Skeletal muscle tissue (tissue), 4 donors: ENCODE measurements around the gene KCNJ12. TPM values are rescaled to one million over a fixed set of nuclear protein-coding genes. Genes with fewer than 3 reads are reported as not detected.
"Not testable (repeated sequence)": the region's sequence is repeated elsewhere in the genome, so short reads cannot be mapped to it uniquely, and the experiment has no call there.

ENCODE experiments used
- H3K27ac ChIP-seq: one replicate; pipeline ENCODE4 v1.7.0; 2013; ENCODE audit warnings: mild to moderate bottlenecking, low read depth, low read length, inconsistent platforms
- H3K27me3 ChIP-seq, 3 donors: one replicate each; pipeline ENCODE4 v1.7.0; 2013; ENCODE audit warnings: low read length in 3 of 3; ENCODE audit not compliant: control insufficient read depth in 3 of 3, insufficient read depth in 3 of 3
- H3K36me3 ChIP-seq, 3 donors: one replicate each; pipeline ENCODE4 v1.7.0; 2013; ENCODE audit warnings: low read length in 3 of 3; ENCODE audit not compliant: control insufficient read depth in 3 of 3, insufficient read depth in 3 of 3
- H3K4me1 ChIP-seq, 3 donors: one replicate each; pipeline ENCODE4 v1.7.0; 2013; ENCODE audit warnings: low read length in 3 of 3, mild to moderate bottlenecking in 3 of 3; ENCODE audit not compliant: control insufficient read depth in 3 of 3, insufficient read depth in 3 of 3
- H3K4me3 ChIP-seq, 3 donors: one replicate each; pipeline ENCODE4 v1.7.0; 2013; ENCODE audit warnings: low read length in 3 of 3
- H3K9ac ChIP-seq, 3 donors: one replicate each; pipeline ENCODE4 v1.7.0; 2013; ENCODE audit warnings: low read length in 3 of 3, mild to moderate bottlenecking in 3 of 3, moderate library complexity in 2 of 3, low read depth in 1 of 3
- H3K9me3 ChIP-seq, 3 donors: one replicate each; pipeline ENCODE4 v1.7.0; 2013; ENCODE audit warnings: low read length in 3 of 3; ENCODE audit not compliant: control insufficient read depth in 3 of 3
- total RNA-seq: library from RNA; depleted of rRNA; stranded (reverse); fragments of >200 nt; gene quantifications from one replicate; pipeline ENCODE4 v1.2.3, GENCODE V29; 2014
- donor health status: Osteomylitis.

The KCNJ12 gene
- 14.6 TPM for total RNA-seq

GRCh38 chr17:21376081-21376758, at the start of gene KCNJ12:
TSS of gene KCNJ12 (plus strand) at chr17:21376357. CDS start at chr17:21415343, 38,986 bp downstream.
- H3K4me3 ChIP-seq = peak within 1 kb of the TSS; percentile 63 to 73 (median 69)
- H3K9me3 ChIP-seq = no peaks in the 10 kb centered on the region
- H3K4me1 ChIP-seq = peaks cover 40 to 63% (median 55%) of the 10 kb centered on the region in 3 donors
- no peaks in the 10 kb centered on the region for H3K36me3 ChIP-seq
- no peaks in the 10 kb centered on the region for H3K27me3 ChIP-seq
- H3K27ac ChIP-seq = peak within 1 kb of the TSS; percentile 91
- peak within 1 kb of the TSS; percentile 76 to 91 (median 87) for H3K9ac ChIP-seq

- H3K4me3 ChIP-seq, H3K4me1 ChIP-seq, H3K27ac ChIP-seq, H3K9ac ChIP-seq, H3K9me3 ChIP-seq, H3K27me3 ChIP-seq, H3K36me3 ChIP-seq: not testable (repeated sequence)
Observed at GRCh38 chr17:21327921-21328320, 48.2 kb upstream of the KCNJ12 start.

DNA sequence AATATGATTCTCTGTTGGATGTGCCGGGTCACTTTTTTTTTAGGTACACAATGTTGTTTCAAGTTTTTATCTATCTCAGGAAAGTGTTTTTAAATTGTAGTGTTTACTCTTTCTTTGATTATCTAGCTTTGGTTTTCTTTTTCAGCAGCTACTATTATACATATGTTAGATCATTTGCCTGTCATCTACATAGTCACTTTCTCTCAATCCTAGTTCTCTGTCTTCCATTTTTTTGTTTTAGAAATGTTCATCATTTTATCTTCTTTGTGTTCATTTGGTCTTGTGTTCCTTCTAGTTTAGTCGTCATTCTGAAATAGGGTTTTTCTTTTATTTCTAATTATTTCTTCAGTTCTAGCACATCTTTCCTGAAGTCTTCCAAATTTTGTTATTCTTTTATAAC, 47.4 kb upstream of the KCNJ12 start:
- not testable (repeated sequence) for H3K4me1 ChIP-seq, H3K9ac ChIP-seq, H3K4me3 ChIP-seq, H3K9me3 ChIP-seq, H3K36me3 ChIP-seq, H3K27ac ChIP-seq, H3K27me3 ChIP-seq

DNA sequence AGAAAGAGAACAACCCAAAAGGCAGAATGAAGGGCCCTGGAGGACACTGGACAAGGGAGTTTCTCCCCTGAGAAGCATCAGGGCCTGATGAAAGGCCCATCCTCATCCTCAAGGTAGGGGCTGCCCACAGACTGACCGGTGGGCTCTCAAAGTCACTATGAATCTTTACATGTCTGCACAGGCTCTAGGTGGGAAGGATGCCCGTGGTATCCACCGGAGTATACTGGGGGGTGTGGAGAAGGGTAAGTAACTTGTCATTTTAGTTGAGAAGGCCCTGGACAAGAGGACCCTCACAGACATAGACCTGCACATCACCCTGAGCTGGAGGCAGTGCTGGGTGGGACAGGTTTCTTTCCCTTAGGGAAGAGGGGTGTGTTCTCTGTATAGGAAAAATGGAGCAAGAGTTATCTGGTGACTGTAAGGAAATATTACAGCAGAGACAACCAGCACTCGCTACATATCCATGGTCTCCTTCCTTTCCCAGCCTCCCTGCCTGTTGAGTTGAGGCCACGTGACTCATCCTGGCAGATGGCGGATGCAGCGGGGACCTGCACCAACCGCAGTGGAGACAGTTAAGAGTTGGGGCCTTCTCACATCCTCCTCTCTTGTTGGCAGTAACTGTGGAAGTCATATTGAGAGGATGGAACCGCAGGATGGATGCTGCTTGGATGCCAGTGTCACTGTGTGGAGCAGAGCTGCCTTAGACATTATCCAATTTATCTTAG, 45.6 kb upstream of the KCNJ12 start:
- Histone ChIP-seq H3K27ac (no peak overlapping the region), H3K27me3 (no peaks in the 10 kb centered on the region), H3K36me3 (no peaks in the 10 kb centered on the region), H3K4me3 (no peak overlapping the region), H3K4me1 (no peaks in the 10 kb centered on the region), H3K9me3 (peaks cover 0 to 3% (median 0%) of the 10 kb centered on the region in 3 donors), H3K9ac (no peak overlapping the region)

DNA sequence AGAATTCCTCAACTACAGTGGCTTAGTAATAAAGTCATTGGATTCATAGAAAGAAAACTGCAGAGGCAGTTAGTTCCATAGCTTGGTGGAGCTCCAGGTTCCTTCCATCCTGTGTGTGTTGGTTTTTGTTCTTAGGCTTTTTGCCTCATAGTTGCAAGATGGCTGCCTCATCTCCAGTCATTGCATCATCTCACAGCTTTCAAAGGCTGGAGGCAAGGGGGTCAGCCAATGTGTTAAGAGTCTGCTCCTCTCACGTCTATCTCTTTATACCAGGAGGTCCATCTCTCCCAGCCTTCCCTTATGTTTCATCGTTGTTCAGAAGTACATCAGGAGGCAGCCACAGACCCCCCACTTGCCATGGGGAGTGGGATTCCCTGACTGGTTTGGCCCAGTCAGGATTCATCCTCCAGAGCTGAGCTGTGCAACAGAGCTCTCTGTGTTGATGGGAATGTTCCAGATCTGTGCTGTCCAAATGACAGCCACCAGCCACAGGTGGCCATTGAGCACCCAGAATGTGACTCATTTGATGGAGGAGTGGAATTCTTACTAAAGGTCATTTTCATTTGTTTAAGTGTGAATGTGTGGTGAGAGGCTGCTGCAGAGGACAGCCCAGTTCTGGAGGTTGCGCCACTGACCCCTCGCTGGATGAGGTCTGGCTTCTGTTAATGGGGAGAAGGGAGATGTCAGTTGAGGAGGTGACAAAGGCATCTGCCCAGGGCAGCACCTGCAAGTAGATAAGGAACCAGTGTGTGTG, 39.4 kb upstream of the KCNJ12 start:
- Histone ChIP-seq H3K27ac (peak overlapping the region; percentile 51), H3K4me1 (peaks cover 11 to 17% (median 16%) of the 10 kb centered on the region in 3 donors), H3K9ac (peak overlapping the region in 1 of 3 donors; percentile 32)
- H3K36me3 ChIP-seq, H3K4me3 ChIP-seq, H3K9me3 ChIP-seq, H3K27me3 ChIP-seq: not testable (repeated sequence)

GRCh38 chr17:21337981-21338625, 38.1 kb upstream of the KCNJ12 start:
- H3K27me3 ChIP-seq, H3K9ac ChIP-seq, H3K36me3 ChIP-seq, H3K9me3 ChIP-seq, H3K4me3 ChIP-seq: not testable (repeated sequence)
- Histone ChIP-seq H3K4me1 (peaks cover 11 to 17% (median 16%) of the 10 kb centered on the region in 3 donors), H3K27ac (peak overlapping the region; percentile 51)

DNA sequence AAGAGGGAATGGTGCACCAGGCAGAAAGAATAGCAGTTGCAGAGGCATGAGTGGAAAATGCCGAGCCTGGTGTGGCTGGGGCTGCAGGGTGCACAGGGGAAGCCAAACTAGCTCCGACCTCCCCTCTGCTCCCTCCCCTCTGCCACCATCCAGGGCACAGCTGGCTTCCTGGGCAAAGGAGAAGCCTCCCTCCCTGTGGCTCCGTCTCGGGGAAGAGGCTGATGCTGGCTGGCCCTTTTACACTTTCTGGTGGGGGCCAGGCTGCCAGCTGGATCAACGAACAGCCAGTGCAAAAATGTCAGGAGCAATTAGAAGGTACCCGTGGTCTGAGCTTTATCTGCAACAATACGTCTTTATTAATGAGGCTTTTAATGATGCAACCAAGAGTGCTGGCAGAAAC, 37.1 kb upstream of the KCNJ12 start:
- Histone ChIP-seq H3K9ac (no peak overlapping the region), H3K4me1 (peaks cover 11 to 17% (median 16%) of the 10 kb centered on the region in 3 donors)

DNA sequence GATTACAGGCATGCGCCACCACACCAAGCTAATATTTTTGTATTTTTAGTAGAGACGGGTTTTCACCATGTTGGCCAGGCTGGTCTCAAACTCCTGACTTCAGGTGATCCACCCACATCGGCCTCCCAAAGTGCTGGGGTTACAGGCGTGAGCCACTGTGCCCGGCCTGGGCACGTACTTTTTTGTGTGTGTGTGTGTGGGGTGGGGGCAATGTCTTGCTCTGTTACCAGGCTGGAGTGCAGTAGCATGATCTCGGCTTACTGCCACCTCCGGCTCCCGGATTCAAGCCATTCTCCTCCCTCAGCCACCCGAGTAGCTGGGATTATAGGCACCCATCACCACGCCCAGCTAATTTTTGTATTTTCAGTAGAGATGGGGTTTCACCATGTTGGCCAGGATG, 36.6 kb upstream of the KCNJ12 start:
- H3K36me3 ChIP-seq = not testable (repeated sequence)

More for the DNA sequence above, 37.1 kb upstream of the KCNJ12 start:
- H3K27me3 ChIP-seq = peaks cover 0 to 2% (median 0%) of the 10 kb centered on the region in 3 donors
- H3K27ac ChIP-seq = no peak overlapping the region
- no peaks in the 10 kb centered on the region for H3K36me3 ChIP-seq
- no peaks in the 10 kb centered on the region for H3K9me3 ChIP-seq
- no peak overlapping the region for H3K4me3 ChIP-seq

GRCh38 chr17:21340407-21340806, 35.8 kb upstream of the KCNJ12 start:
- H3K4me1 ChIP-seq = peaks cover 11 to 19% (median 19%) of the 10 kb centered on the region in 3 donors
- not testable (repeated sequence) for H3K36me3 ChIP-seq, H3K27me3 ChIP-seq, H3K27ac ChIP-seq, H3K4me3 ChIP-seq, H3K9me3 ChIP-seq, H3K9ac ChIP-seq

More for the DNA sequence above, 36.6 kb upstream of the KCNJ12 start:
- H3K27me3 ChIP-seq, H3K9me3 ChIP-seq, H3K27ac ChIP-seq, H3K9ac ChIP-seq, H3K4me3 ChIP-seq: not testable (repeated sequence)
- H3K4me1 ChIP-seq = peaks cover 11 to 17% (median 16%) of the 10 kb centered on the region in 3 donors
